Astrocyte (in vitro differentiated cells and primary cell): ENCODE measurements around the gene GAMT.

ENCODE experiments used
- EZH2 ChIP-seq: IDR thresholded peaks from 2 replicates; pipeline ENCODE4 v1.6.1; 2012; ENCODE audit warnings: mild to moderate bottlenecking, low read length, inconsistent platforms; ENCODE audit not compliant: insufficient read depth
- TF ChIP-seq, protein P1 (sequence below): IDR thresholded peaks from 2 replicates; pipeline ENCODE4 v1.5.1; 2011; ENCODE audit warnings: low read depth, mild to moderate bottlenecking, inconsistent platforms, low read length, moderate library complexity; ENCODE audit not compliant: insufficient read depth

DNA sequence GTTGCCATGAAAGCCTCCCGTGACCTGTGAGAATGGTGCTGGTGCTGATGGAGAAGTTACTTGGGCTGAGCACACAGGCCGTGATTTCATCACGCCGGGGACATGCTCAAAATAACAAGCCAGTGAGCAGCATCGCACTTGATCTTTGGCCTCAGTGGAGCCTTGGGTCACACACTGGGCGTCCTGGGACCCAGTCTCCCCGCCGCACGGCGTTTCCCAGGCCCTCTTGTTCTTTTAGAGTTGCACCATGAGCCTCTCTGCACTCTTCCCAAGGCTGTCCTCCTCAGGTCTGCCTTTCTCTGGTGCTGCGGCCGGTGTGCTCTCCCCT lies 27.1 kb downstream of the GAMT start:
- TF ChIP-seq, protein P1, sequence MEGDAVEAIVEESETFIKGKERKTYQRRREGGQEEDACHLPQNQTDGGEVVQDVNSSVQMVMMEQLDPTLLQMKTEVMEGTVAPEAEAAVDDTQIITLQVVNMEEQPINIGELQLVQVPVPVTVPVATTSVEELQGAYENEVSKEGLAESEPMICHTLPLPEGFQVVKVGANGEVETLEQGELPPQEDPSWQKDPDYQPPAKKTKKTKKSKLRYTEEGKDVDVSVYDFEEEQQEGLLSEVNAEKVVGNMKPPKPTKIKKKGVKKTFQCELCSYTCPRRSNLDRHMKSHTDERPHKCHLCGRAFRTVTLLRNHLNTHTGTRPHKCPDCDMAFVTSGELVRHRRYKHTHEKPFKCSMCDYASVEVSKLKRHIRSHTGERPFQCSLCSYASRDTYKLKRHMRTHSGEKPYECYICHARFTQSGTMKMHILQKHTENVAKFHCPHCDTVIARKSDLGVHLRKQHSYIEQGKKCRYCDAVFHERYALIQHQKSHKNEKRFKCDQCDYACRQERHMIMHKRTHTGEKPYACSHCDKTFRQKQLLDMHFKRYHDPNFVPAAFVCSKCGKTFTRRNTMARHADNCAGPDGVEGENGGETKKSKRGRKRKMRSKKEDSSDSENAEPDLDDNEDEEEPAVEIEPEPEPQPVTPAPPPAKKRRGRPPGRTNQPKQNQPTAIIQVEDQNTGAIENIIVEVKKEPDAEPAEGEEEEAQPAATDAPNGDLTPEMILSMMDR = no peak
- TF ChIP-seq EZH2 = no peak
